Measurements from ENCODE around the gene FBXO44.

The FBXO44 gene

DNA sequence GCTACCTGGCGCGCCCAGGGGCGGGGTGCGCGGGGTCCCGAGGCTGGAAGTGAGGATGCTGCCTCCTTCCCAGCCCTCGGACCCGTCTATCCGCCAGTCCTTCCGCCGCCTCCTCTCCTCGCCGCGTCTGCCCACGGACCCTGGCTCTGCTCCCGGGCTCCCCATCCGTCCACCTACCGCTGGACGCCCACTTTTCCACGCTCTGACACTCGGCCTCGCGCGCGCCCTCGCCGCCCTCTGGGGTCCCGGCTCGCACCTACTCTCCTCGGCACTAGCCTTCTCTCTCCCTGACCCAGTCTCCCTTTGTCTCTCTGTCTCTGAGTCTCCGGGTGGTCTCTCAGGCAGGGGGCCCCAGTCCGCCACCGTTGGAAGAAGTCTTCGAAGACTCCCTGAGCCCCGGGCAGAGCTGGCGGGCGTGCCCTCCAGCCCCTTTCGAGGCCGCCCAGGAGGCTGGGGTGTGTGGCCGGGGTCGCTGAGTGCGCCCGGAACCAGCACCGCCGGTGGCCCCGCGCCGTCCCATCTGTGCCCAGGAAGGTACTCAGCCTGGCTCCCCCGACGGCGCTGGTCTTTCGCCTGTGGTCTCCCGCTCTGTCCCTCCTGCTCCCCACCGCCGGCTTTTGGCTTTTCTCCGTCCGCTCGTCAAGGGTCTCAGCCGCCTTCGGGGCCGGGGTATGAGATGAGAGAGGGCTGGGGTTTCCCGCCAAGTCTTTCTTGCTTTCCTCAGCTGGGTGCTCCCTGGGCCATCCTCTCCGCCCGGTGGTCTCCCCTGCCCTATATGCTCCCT, 37.4 kb downstream of the FBXO44 start:
- DNase-seq: no peak

DNA sequence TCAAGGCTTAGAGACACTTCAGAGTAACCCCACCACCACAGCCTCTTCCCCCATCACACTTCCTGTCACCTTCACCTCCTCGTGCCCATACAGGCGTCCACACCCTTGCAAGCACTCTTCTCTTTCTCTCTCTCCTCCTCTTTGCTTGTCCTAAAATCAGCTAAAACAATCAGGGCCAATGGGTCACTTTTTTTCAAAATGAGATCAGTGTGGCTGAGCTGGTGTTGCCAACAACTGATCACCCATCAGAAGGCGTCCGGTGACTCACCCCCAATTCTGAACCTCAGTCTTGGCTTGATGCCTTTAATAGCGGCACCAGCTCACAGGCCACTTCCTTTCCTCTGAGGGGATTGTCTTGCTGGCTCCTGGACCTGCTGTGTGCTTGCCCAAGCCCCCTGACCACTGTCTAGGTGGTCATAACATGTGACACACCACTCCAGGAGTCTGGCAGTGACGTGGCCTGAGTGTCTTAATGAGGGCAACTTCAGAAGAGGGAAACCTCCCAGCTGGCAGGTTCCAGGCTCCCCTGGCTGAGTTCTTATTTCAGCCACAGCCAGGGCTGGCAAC, 38.4 kb downstream of the FBXO44 start:
- DNase-seq: no peak

- DNase-seq: no peak
Measured at GRCh38 chr1:11693917-11694316, 39.2 kb downstream of the FBXO44 start.

GRCh38 chr1:11695861-11696260, 41.2 kb downstream of the FBXO44 start:
- DNase-seq: no peak

- DNase-seq: no peak
Measured at GRCh38 chr1:11697188-11697892, 42.7 kb downstream of the FBXO44 start.

GRCh38 chr1:11697893-11698210, 43.2 kb downstream of the FBXO44 start:
- DNase-seq: no peak

GRCh38 chr1:11700601-11701467, 46.2 kb downstream of the FBXO44 start:
- DNase-seq: no peak

DNA sequence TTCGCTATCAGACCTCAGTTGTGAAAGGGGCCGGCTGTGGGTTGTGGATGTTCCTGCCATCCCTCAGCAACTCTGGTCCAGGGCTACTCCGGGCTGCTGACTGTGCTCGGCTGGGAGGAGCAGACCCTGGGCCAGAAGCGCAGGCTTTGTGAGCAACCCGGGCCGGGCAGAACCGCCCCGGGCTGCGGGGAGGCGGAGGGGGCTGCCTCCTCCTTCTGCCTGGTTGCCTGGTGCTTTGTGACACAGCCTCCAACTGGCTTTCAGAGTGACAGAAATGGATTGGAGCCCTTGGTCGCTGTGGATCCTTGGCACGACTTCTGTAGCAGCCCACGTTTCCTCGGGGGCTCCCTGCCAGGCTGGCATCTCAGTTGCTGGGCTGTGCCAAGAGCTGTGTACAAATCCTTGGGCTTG, 46.9 kb downstream of the FBXO44 start:
- peak; percentile 55 for DNase-seq

GRCh38 chr1:11701981-11702803, 47.5 kb downstream of the FBXO44 start:
- DNase-seq: no peak

- DNase-seq: no peak
Measured at GRCh38 chr1:11703357-11704193, 48.9 kb downstream of the FBXO44 start.

DNA sequence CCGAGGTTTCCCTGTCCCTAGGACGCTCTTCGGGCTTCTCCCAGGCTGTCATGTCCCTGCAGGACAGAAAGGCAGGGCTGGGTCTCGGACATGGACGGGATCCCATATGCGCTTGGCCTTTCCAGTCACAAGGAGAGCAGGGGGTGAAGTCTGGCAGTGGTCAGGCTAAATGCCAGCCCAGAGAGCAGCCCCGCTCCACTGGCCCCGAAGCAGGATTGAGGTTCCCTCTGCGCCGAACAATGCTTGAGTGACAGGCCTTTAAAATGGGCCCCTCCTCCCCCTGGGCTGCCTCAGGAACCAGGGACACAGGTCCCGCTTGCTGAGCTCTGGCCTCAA, 49.5 kb downstream of the FBXO44 start:
- DNase-seq: no peak

DNA sequence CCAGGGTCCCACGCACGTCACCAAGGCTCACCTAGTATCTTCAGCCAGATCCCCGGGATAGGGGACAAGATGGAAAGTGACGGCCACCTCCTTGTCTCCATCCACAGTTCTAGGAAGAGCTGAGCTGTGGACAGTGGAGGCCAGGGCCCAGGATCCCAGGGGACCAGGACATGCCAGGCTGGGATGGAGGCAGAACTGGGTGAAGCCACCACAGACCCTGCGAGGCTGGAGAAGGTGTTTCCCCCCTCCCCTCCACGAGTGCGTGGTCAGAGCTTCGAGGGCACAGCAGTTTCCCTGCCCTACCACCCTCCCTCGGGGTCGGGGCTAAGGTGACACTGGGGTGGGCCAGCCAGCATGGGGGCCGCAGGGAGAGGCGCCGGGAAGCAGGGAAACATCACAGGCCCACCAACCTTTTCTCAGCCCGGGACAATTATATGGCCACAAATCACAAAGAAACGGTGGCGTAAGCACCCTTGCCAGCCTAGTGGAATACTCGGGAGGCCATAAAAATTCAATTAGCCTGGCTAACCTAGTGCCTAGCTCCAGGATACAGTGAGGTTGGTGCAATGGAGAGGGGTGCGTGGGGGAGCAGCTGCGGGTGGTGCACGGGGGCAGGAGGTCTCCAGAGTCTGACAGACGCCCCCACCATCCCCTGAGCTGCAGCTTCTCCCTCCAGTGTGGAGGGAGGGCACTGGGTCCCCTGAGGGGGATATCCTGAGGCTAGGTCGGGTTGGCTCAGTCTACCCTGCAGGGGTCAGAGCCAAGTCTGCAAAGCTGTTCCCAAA, 50.2 kb downstream of the FBXO44 start:
- DNase-seq: no peak

DNA sequence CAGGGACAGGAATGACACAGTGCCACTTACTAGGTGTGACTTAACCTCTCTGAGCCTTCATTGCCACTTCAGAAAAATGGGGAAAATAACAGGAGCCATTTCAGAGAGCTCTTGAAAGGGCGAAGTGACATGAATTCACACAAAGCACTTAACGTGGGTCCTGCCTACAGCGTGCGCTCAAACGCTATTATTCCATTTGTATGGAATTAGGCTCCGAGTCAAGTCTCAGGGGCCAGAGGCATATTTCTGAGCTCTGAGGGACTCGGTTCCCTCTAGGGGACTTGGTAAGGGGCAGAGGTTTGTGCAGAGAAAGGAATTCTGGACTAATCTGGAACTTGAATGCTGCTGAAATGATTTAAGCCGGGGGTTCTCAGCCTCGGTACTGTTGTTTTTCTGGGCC, 50.9 kb downstream of the FBXO44 start:
- DNase-seq: no peak

- DNase-seq: no peak
Measured at GRCh38 chr1:11706292-11706691, 51.6 kb downstream of the FBXO44 start.

DNA sequence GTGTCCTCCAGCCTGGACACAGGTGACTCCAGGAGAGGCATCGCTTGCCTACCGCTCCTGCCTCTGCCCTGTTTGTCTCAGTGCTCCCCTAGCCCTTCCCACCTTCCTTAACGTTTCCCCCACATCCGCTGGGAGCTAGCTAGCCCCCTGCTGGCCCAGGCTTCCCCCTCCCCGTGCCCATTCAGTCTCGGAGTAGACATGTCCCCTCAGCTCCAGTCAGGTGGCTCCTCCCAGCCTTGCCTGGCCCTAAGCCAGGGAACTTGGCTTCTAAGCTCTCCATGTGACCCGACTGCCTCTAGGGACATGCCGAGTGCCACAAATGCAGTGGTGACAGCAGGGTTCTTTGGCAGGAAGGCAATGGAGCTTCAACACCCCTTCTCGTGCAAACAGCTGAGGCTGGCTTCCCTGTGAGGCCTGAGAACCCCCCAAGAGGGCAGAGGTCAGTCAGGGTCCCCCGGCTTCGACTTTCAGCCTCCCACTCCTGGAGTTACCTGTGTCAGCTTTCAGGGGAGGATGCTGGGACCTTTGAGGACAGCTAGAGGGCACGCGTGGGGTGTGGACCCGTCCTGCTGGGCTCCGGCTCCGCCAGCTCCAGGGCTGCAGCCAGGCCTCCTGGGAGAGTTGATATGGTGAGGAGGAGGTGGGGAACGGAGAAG, 53.1 kb downstream of the FBXO44 start:
- no peak for DNase-seq

DNA sequence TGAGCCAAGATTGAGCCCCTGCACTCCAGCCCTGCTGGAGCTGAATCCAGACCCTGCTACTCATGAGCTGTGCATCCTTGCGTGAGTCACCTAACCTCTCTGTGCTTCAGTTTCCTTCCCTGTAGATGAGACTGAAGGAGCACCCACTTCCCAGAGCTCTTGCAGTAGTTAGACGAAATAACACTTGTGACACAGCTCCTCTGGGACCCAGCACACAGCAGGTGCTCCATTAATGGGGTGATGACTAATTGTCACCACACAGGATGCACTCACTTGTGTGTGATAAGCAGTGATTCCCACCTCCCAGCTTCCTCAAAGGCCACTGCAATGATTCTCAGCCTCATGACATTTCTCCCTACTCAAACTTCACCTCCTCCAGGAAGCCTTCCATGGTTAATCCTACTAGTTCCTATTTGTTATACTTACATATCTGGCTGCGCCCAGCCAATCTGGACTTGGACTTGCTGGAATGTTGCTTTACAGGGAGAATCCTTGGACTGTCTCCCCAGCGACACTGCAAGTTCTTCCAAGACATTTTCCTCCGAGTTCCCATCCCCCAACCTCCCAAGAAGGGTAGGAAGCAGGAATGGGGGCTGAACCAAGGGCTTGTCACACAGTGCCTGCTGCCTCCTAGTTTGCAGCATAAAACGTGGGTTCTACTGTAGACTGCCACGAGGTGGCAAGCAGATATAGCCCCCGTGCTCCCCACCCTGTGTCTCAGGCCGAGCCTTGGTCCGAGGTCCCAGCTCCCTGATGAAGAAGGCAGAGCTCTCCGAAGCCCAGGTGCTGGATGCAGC, 54.1 kb downstream of the FBXO44 start:
- no peak for DNase-seq

DNA sequence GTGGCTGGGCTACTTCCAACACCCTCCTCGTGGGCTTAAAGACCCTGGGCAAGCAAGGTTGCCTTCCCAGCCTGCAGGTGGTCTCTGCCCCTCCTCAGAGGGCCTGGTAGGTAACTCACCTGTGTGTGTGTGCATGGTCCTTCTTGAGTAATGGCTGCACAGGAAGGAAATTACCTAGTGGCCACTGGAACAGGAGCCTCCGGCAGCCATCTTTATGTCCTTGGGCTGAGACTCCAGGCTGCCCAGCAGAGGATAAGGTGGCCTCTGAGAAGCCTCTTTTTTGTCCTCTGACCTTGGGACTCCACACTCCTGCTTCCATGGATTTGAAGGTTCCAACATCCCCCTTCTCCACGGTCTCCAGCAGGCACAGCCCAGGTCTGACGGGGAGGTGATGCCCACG, 56.8 kb downstream of the FBXO44 start:
- no peak for DNase-seq

- DNase-seq: no peak
Measured at GRCh38 chr1:11712285-11712684, 57.6 kb downstream of the FBXO44 start.
